HEK293T (cell line): ENCODE results near the gene CENATAC.

ENCODE experiments used
- BHLHE40 ChIP-seq: fragments of 450-650 bp; IDR thresholded peaks from 2 replicates; pipeline ENCODE4 v1.6.1; 2016; ENCODE audit warnings: mild to moderate bottlenecking, moderate library complexity, borderline replicate concordance
- CTBP1 ChIP-seq: fragments of 450-650 bp; IDR thresholded peaks from 2 replicates; pipeline ENCODE4 v1.6.1; 2016; ENCODE audit warnings: borderline replicate concordance
- FOXA1 ChIP-seq: fragments of 450-650 bp; IDR thresholded peaks from 2 replicates; pipeline ENCODE4 v1.6.1; 2016; ENCODE audit warnings: mild to moderate bottlenecking
- L3MBTL2 ChIP-seq: fragments of 450-650 bp; conservative IDR thresholded peaks from 2 replicates; pipeline ENCODE4 v1.6.1; 2016; ENCODE audit warnings: mild to moderate bottlenecking
- SUZ12 ChIP-seq: fragments of 450-650 bp; IDR thresholded peaks from 2 replicates; pipeline ENCODE4 v1.6.1; 2016; ENCODE audit warnings: mild to moderate bottlenecking

DNA sequence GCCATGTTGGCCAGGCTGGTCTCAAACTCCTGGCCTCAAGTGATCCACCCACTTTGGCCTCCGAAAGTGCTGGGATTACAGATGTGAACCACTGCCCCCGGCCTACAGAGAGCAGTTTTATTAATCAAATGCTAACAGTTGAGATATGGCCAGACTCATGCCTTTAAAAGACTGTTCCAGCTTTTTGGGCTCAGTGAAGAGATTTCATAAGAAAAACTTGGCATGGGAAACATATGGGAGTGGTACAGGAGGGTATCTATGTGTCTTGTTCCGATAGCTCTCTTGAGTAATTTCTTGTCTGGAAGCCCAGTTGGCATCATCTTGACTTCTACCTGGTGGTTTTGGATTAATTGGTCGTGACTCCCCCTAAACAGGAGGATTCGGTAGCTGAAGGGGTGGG lies 40.9 kb downstream of the CENATAC start:
- no peak for TF ChIP-seq SUZ12
- no peak for TF ChIP-seq BHLHE40
- no peak for TF ChIP-seq FOXA1
- TF ChIP-seq CTBP1, result no peak
- TF ChIP-seq L3MBTL2, result no peak
